ENCODE results near the gene PARN. TPM values are rescaled to one million over a fixed set of nuclear protein-coding genes. Genes with fewer than 3 reads are reported as not detected.
"Not testable (repeated sequence)": the region's sequence is repeated elsewhere in the genome, so short reads cannot be mapped to it uniquely, and the experiment has no call there.

The PARN gene
- total RNA-seq, 2 donors from 2014 or later = 24.1 to 99.9 TPM

DNA sequence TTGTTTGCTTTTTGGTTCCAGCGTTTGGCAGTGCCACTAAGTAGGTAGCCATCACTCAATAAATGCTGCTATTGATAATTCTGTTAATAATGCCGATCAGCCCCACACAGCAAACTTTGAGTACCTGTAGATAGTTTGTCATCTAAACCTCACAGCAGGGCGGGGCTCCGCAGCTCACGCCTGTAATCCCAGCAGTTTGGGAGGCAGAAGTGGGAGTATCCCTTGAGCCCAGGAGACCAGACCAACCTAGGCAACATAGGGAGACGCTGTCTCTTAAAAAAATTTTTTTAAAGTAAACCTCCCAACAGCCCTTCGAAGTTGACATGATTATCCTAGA lies 4.3 kb upstream of the PARN start:
- no peaks in the 10 kb centered on the region for H3K9me3 ChIP-seq
- TF ChIP-seq, protein P1, sequence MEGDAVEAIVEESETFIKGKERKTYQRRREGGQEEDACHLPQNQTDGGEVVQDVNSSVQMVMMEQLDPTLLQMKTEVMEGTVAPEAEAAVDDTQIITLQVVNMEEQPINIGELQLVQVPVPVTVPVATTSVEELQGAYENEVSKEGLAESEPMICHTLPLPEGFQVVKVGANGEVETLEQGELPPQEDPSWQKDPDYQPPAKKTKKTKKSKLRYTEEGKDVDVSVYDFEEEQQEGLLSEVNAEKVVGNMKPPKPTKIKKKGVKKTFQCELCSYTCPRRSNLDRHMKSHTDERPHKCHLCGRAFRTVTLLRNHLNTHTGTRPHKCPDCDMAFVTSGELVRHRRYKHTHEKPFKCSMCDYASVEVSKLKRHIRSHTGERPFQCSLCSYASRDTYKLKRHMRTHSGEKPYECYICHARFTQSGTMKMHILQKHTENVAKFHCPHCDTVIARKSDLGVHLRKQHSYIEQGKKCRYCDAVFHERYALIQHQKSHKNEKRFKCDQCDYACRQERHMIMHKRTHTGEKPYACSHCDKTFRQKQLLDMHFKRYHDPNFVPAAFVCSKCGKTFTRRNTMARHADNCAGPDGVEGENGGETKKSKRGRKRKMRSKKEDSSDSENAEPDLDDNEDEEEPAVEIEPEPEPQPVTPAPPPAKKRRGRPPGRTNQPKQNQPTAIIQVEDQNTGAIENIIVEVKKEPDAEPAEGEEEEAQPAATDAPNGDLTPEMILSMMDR (IDR thresholded peaks at IDR 0.05) = no peak
- no peak for TF ChIP-seq POLR2A (IDR thresholded peaks at IDR 0.05)
- no peaks in the 10 kb centered on the region for H3K27me3 ChIP-seq
- intact Hi-C loops (cut with DNase I) = no loop called here
- H3K27ac ChIP-seq = peak overlapping the region in 3 of 4 donors; percentile 87 to 91 (median 88)
- no peaks in the 10 kb centered on the region for H3K36me3 ChIP-seq (replicated peaks in 1 of 2; ENCODE audit: insufficient read depth in 1 of 2, low read depth in 2 of 2)
- DNase-seq (no peak), ATAC-seq (no peak)
- H3K4me1 ChIP-seq = peaks cover 50% of the 10 kb centered on the region
- WGBS, 2 donors = 60 to 65% methylated on average over 7 of the region's 7 CpGs
- no peak overlapping the region for H3K4me3 ChIP-seq

GRCh38 chr16:14632693-14633569 lies 2.9 kb upstream of the PARN start, which contains the start of gene BFAR:
TSS of gene BFAR (plus strand) at chr16:14632951. CDS start at chr16:14644347, 11,396 bp downstream.
- DNase-seq (peak; percentile 99), ATAC-seq (peak; percentile 89)
- Histone ChIP-seq H3K9me3 (no peaks in the 10 kb centered on the region), H3K36me3 (replicated peaks in 1 of 2; ENCODE audit: insufficient read depth in 1 of 2, low read depth in 2 of 2) (no peaks in the 10 kb centered on the region), H3K4me1 (peaks cover 60% of the 10 kb centered on the region), H3K27ac (peak within 1 kb of the TSS; percentile 79 to 91 (median 88)), H3K4me3 (peak within 1 kb of the TSS; percentile 89 to 91), H3K27me3 (no peaks in the 10 kb centered on the region)
- intact Hi-C loops (cut with DNase I) = no loop called here
- WGBS, 2 donors = 0 to 1% methylated on average over 1 to 68 of the region's 69 CpGs
- TF ChIP-seq, protein P1 (IDR thresholded peaks at IDR 0.05) = no peak
- TF ChIP-seq POLR2A (IDR thresholded peaks at IDR 0.05) = peak; percentile 38 to 99 (median 92)

GRCh38 chr16:14630620-14631330 lies 715 bp upstream of the PARN start:
- H3K9me3 ChIP-seq; intact Hi-C loops (cut with DNase I); H3K27me3 ChIP-seq; ATAC-seq; H3K4me3 ChIP-seq; H3K36me3 ChIP-seq (replicated peaks in 1 of 2; ENCODE audit: insufficient read depth in 1 of 2, low read depth in 2 of 2): not testable (repeated sequence)
- Histone ChIP-seq H3K4me1 (peaks cover 42% of the 10 kb centered on the region), H3K27ac (peak overlapping the region; percentile 75 to 88 (median 83))
- DNase-seq = peak in 1 of 4 donors; percentile 28
- 77 to 83% methylated on average over 29 of the region's 29 CpGs for WGBS, 2 donors

DNA sequence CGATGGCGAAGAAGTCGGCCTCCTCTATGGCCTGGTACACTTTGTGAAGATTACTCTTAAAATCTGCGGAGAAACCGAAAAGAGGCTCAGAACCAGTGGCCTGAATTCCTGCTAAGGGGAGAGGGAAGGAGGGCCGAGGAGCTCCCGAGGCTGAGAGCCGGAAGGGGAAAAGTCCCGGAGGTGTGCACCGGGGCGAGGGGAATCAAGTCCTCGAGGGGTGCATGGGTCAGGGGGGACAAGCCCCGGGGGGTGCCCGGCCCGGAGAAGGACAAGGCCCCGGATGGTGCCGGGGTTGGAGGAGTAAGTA lies 495 bp downstream of the PARN start:
- 0 to 2% methylated on average over 17 of the region's 17 CpGs for WGBS, 2 donors
- no peaks in the 10 kb centered on the region for H3K36me3 ChIP-seq (replicated peaks in 1 of 2; ENCODE audit: insufficient read depth in 1 of 2, low read depth in 2 of 2)
- H3K4me1 ChIP-seq = peaks cover 30% of the 10 kb centered on the region
- DNase-seq = peak in 1 of 4 donors; percentile 3
- intact Hi-C loops (cut with DNase I) = no loop called here
- TF ChIP-seq, protein P1 (IDR thresholded peaks at IDR 0.05) = no peak
- TF ChIP-seq POLR2A (IDR thresholded peaks at IDR 0.05) = no peak
- H3K4me3 ChIP-seq = peak overlapping the region; percentile 71
- H3K9me3 ChIP-seq = no peaks in the 10 kb centered on the region
- no peaks in the 10 kb centered on the region for H3K27me3 ChIP-seq
- ATAC-seq = no peak
- H3K27ac ChIP-seq = peak overlapping the region; percentile 74 to 88 (median 80)

- H3K4me1 ChIP-seq = peaks cover 24% of the 10 kb centered on the region
- ATAC-seq = no peak
- DNase-seq = no peak
- no peak for TF ChIP-seq POLR2A (IDR thresholded peaks at IDR 0.05)
- TF ChIP-seq, protein P1 (IDR thresholded peaks at IDR 0.05) = no peak
- H3K36me3 ChIP-seq (replicated peaks in 1 of 2; ENCODE audit: insufficient read depth in 1 of 2, low read depth in 2 of 2) = no peaks in the 10 kb centered on the region
- no peaks in the 10 kb centered on the region for H3K9me3 ChIP-seq
- intact Hi-C loops (cut with DNase I) = no loop called here
- peak overlapping the region in 1 of 2 donors; percentile 71 for H3K4me3 ChIP-seq
- WGBS, 2 donors = 49 to 56% methylated on average over 11 to 12 of the region's 12 CpGs
- H3K27me3 ChIP-seq = no peaks in the 10 kb centered on the region
- H3K27ac ChIP-seq = peak overlapping the region; percentile 4 to 88 (median 80)
Measured at GRCh38 chr16:14628806-14629611, 1.1 kb downstream of the PARN start.

Measured in body of pancreas (tissue), 4 donors.